ENCODE measurements around the gene SENP7. TPM values are rescaled to one million over a fixed set of nuclear protein-coding genes. Genes with fewer than 3 reads are reported as not detected.
"Not testable (repeated sequence)": the region's sequence is repeated elsewhere in the genome, so short reads cannot be mapped to it uniquely, and the experiment has no call there.

The SENP7 gene
- total RNA-seq, 1 donor from 2014 or later: 59.1 TPM

- H3K4me3 Mint-ChIP-seq: no peak overlapping the region
- H3K27ac Mint-ChIP-seq: no peak overlapping the region
- no peaks in the 10 kb centered on the region for H3K27me3 Mint-ChIP-seq (ENCODE audit: low read depth)
- H3K9me3 Mint-ChIP-seq: peaks cover 18% of the 10 kb centered on the region
- no peaks in the 10 kb centered on the region for H3K4me1 Mint-ChIP-seq
- no peak for TF ChIP-seq CTCF (IDR thresholded peaks at IDR 0.05; ENCODE audit: unreplicated experiment)
- peaks cover 39% of the 10 kb centered on the region for H3K36me3 Mint-ChIP-seq
- DNase-seq (ENCODE audit: low spot score in 2 of 2, unreplicated experiment in 2 of 2): no peak
Measured at GRCh38 chr3:101453961-101454360, 59.1 kb downstream of the SENP7 start.

GRCh38 chr3:101438641-101439040 lies 74.4 kb downstream of the SENP7 start:
- not testable (repeated sequence) for H3K4me3 Mint-ChIP-seq; DNase-seq (ENCODE audit: low spot score in 2 of 2, unreplicated experiment in 2 of 2); H3K27me3 Mint-ChIP-seq (ENCODE audit: low read depth); H3K4me1 Mint-ChIP-seq; H3K27ac Mint-ChIP-seq
- H3K9me3 Mint-ChIP-seq: peaks cover 65% of the 10 kb centered on the region
- H3K36me3 Mint-ChIP-seq: peaks cover 65% of the 10 kb centered on the region

- H3K4me1 Mint-ChIP-seq: no peaks in the 10 kb centered on the region
- peaks cover 86% of the 10 kb centered on the region for H3K9me3 Mint-ChIP-seq
- H3K36me3 Mint-ChIP-seq: peaks cover 87% of the 10 kb centered on the region
- no peak for DNase-seq (ENCODE audit: low spot score in 2 of 2, unreplicated experiment in 2 of 2)
- H3K27me3 Mint-ChIP-seq (ENCODE audit: low read depth): no peaks in the 10 kb centered on the region
- TF ChIP-seq CTCF (IDR thresholded peaks at IDR 0.05; ENCODE audit: unreplicated experiment): no peak
- H3K27ac Mint-ChIP-seq: no peak overlapping the region
- H3K4me3 Mint-ChIP-seq: no peak overlapping the region
Measured at GRCh38 chr3:101433652-101434051, 79.4 kb downstream of the SENP7 start.

GRCh38 chr3:101423984-101424888 lies 88.8 kb downstream of the SENP7 start:
- no peak overlapping the region for H3K4me3 Mint-ChIP-seq
- DNase-seq (ENCODE audit: low spot score in 2 of 2, unreplicated experiment in 2 of 2): no peak
- H3K4me1 Mint-ChIP-seq: no peaks in the 10 kb centered on the region
- no peak overlapping the region for H3K27ac Mint-ChIP-seq
- H3K9me3 Mint-ChIP-seq: peaks cover 46% of the 10 kb centered on the region
- TF ChIP-seq CTCF (IDR thresholded peaks at IDR 0.05; ENCODE audit: unreplicated experiment): no peak
- peaks cover 48% of the 10 kb centered on the region for H3K36me3 Mint-ChIP-seq
- no peaks in the 10 kb centered on the region for H3K27me3 Mint-ChIP-seq (ENCODE audit: low read depth)

- Mint-ChIP-seq H3K27me3 (ENCODE audit: low read depth) (no peaks in the 10 kb centered on the region), H3K36me3 (peaks cover 7% of the 10 kb centered on the region), H3K27ac (no peak overlapping the region), H3K9me3 (peaks cover 8% of the 10 kb centered on the region), H3K4me3 (no peak overlapping the region), H3K4me1 (no peaks in the 10 kb centered on the region)
- TF ChIP-seq CTCF (IDR thresholded peaks at IDR 0.05; ENCODE audit: unreplicated experiment): no peak
- no peak for DNase-seq (ENCODE audit: low spot score in 2 of 2, unreplicated experiment in 2 of 2)
Measured at GRCh38 chr3:101418851-101419250, 94.2 kb downstream of the SENP7 start.

- Mint-ChIP-seq H3K4me1 (peaks cover 3% of the 10 kb centered on the region), H3K4me3 (no peak overlapping the region), H3K9me3 (peaks cover 11% of the 10 kb centered on the region), H3K36me3 (peaks cover 13% of the 10 kb centered on the region), H3K27ac (no peak overlapping the region), H3K27me3 (ENCODE audit: low read depth) (no peaks in the 10 kb centered on the region)
- DNase-seq (ENCODE audit: low spot score in 2 of 2, unreplicated experiment in 2 of 2): no peak
- TF ChIP-seq CTCF (IDR thresholded peaks at IDR 0.05; ENCODE audit: unreplicated experiment): no peak
Measured at GRCh38 chr3:101414121-101414520, 98.9 kb downstream of the SENP7 start.

Measured in mesothelial cell of epicardium (in vitro differentiated cells).